Astrocyte (in vitro differentiated cells and primary cell): ENCODE data around the gene TUBA1C. TPM values are rescaled to one million over a fixed set of nuclear protein-coding genes. Genes with fewer than 3 reads are reported as not detected.

Experiments
- DNase-seq: peaks from one replicate; pipeline ENCODE4 v3.0.0-alpha.2; 2010; ENCODE audit warnings: low read depth
- FAIRE-seq: peaks from 2 replicates; lab custom pipeline; 2011; peaks lifted over from hg19 to GRCh38; lab: Jason Lieb, UNC
- H2AFZ ChIP-seq: 2 replicates; pipeline ENCODE4 v1.6.0; 2012; ENCODE audit warnings: low read depth, low read length, inconsistent platforms
- H3K27ac ChIP-seq: 2 replicates; pipeline ENCODE4 v1.5.1; 2011; ENCODE audit warnings: low read depth, low read length, inconsistent platforms
- H3K27me3 ChIP-seq: 2 replicates; pipeline ENCODE4 v1.6.0; 2011; ENCODE audit warnings: low read length, inconsistent platforms; ENCODE audit not compliant: insufficient read depth
- H3K36me3 ChIP-seq: 2 replicates; pipeline ENCODE4 v1.5.1; 2011; ENCODE audit warnings: low read length, inconsistent platforms; ENCODE audit not compliant: insufficient read depth
- H3K4me1 ChIP-seq: 2 replicates; pipeline ENCODE4 v1.5.1; 2011; ENCODE audit warnings: low read length, inconsistent platforms; ENCODE audit not compliant: insufficient read depth
- H3K4me2 ChIP-seq: 2 replicates; pipeline ENCODE4 v1.6.0; 2012; ENCODE audit warnings: low read length, inconsistent platforms
- H3K4me3 ChIP-seq: 2 replicates; pipeline ENCODE4 v1.5.1; 2011; ENCODE audit warnings: low read depth, mild to moderate bottlenecking, low read length, inconsistent platforms; ENCODE audit not compliant: insufficient read depth
- H3K79me2 ChIP-seq: 2 replicates; pipeline ENCODE4 v1.6.0; 2012; ENCODE audit warnings: mild to moderate bottlenecking, low read length, inconsistent platforms; ENCODE audit not compliant: insufficient read depth
- H3K9ac ChIP-seq: 2 replicates; pipeline ENCODE4 v1.6.0; 2012; ENCODE audit warnings: mild to moderate bottlenecking, low read length, inconsistent platforms
- H3K9me3 ChIP-seq: 2 replicates; pipeline ENCODE4 v1.5.1; 2012; ENCODE audit warnings: low read depth, mild to moderate bottlenecking, low read length, inconsistent platforms; ENCODE audit not compliant: insufficient read depth
- H4K20me1 ChIP-seq: 2 replicates; pipeline ENCODE4 v1.6.0; 2012; ENCODE audit warnings: low read length, inconsistent platforms; ENCODE audit not compliant: insufficient read depth
- H3K27ac Mint-ChIP-seq: one replicate; pipeline ENCODE4 v1.8.0; 2021; ENCODE audit warnings: mild to moderate bottlenecking, mixed read lengths; ENCODE audit not compliant: unreplicated experiment
- H3K27me3 Mint-ChIP-seq: one replicate; pipeline ENCODE4 v1.8.0; 2021; ENCODE audit warnings: low read depth, mixed read lengths; ENCODE audit not compliant: unreplicated experiment
- H3K36me3 Mint-ChIP-seq: one replicate; pipeline ENCODE4 v1.8.0; 2021; ENCODE audit warnings: low read depth, mixed read lengths; ENCODE audit not compliant: unreplicated experiment
- H3K4me1 Mint-ChIP-seq: one replicate; pipeline ENCODE4 v1.8.0; 2021; ENCODE audit warnings: low read depth, mixed read lengths; ENCODE audit not compliant: unreplicated experiment
- H3K4me3 Mint-ChIP-seq: one replicate; pipeline ENCODE4 v1.8.0; 2021; ENCODE audit warnings: mild to moderate bottlenecking, moderate library complexity, mixed read lengths; ENCODE audit not compliant: unreplicated experiment
- H3K9me3 Mint-ChIP-seq: one replicate; pipeline ENCODE4 v1.8.0; 2021; ENCODE audit warnings: mild to moderate bottlenecking, mixed read lengths; ENCODE audit not compliant: unreplicated experiment
- CTCF ChIP-seq: IDR thresholded peaks from 2 replicates; pipeline ENCODE4 v1.5.1; 2011; ENCODE audit warnings: low read depth, mild to moderate bottlenecking, inconsistent platforms, low read length, moderate library complexity; ENCODE audit not compliant: insufficient read depth
- EZH2 ChIP-seq: IDR thresholded peaks from 2 replicates; pipeline ENCODE4 v1.6.1; 2012; ENCODE audit warnings: mild to moderate bottlenecking, low read length, inconsistent platforms; ENCODE audit not compliant: insufficient read depth
- total RNA-seq: library from RNA; stranded (reverse); gene quantifications from 2 replicates; pipeline ENCODE4 v1.2.1, GENCODE V29; 2021

The TUBA1C gene
- total RNA-seq, 1 donor from 2014 or later, result 408 TPM

DNA sequence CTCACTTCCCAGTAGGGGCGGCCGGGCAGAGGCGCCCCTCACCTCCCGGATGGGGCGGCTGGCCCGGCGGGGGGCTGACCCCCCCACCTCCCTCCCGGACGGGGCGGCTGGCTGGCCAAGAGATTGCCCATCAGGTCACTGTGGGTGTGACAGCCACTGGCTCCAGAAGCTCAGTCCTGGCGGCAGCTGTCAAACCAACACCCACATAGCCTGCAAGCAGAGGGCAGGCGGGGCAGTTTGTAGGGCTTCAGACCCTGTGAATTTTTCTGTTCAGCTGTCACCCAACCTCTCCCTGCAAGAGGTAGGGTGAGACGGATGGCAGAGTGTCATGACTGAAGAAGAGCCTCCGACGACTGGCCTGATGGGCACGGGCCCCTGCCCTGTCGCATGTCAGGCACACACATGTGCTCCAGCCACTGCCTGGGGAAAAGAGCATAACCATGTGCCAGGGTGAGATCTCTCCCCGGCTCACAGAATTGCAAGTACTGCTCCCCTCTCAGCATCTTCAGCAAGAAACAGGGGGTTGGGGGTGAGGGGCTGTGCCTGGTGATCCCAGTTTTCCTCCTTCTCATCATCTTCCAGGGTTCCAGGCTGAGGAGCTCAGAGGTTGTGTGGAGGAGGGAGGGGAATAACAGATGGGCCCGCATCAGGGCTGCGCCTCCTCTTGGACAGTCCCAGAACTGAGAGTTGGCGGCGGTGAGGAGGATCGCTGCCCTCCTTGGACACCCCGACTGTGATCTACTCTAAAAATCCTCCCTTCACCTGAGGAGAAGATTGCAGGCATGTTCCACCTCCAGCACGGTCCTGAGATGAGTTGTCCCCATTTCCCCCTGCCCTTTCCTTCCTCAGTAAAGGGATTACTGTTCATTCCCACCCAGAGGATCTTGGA lies 18.9 kb downstream of the TUBA1C start:
- H3K4me3 Mint-ChIP-seq, result no peak overlapping the region
- H3K36me3 ChIP-seq, result no peaks in the 10 kb centered on the region
- H3K4me3 ChIP-seq, result no peak overlapping the region
- no peaks in the 10 kb centered on the region for H3K4me1 ChIP-seq
- no peak overlapping the region for H3K27ac Mint-ChIP-seq
- no peak for FAIRE-seq
- no peak overlapping the region for H3K9ac ChIP-seq
- H2AFZ ChIP-seq, result no peak overlapping the region
- TF ChIP-seq CTCF, result no peak
- H3K9me3 Mint-ChIP-seq, result no peaks in the 10 kb centered on the region
- H3K36me3 Mint-ChIP-seq, result no peaks in the 10 kb centered on the region
- no peaks in the 10 kb centered on the region for H4K20me1 ChIP-seq
- H3K9me3 ChIP-seq, result no peaks in the 10 kb centered on the region
- H3K27me3 ChIP-seq, result peaks cover 7% of the 10 kb centered on the region
- H3K27ac ChIP-seq, result no peak overlapping the region
- no peak for DNase-seq
- peaks cover 11% of the 10 kb centered on the region for H3K4me1 Mint-ChIP-seq
- peaks cover 10% of the 10 kb centered on the region for H3K27me3 Mint-ChIP-seq
- no peaks in the 10 kb centered on the region for H3K79me2 ChIP-seq
- H3K4me2 ChIP-seq, result no peak overlapping the region

GRCh38 chr12:49284672-49285071 lies 19.8 kb downstream of the TUBA1C start:
- Mint-ChIP-seq H3K9me3 (no peaks in the 10 kb centered on the region), H3K27me3 (peaks cover 14% of the 10 kb centered on the region), H3K4me1 (peaks cover 9% of the 10 kb centered on the region), H3K27ac (no peak overlapping the region), H3K4me3 (no peak overlapping the region), H3K36me3 (no peaks in the 10 kb centered on the region)
- TF ChIP-seq EZH2 (no peak), CTCF (no peak)
- no peak overlapping the region for H2AFZ ChIP-seq
- no peak overlapping the region for H3K4me3 ChIP-seq
- no peak for FAIRE-seq
- no peak for DNase-seq
- H3K4me2 ChIP-seq, result no peak overlapping the region
- H3K36me3 ChIP-seq, result no peaks in the 10 kb centered on the region
- H3K27me3 ChIP-seq, result peaks cover 7% of the 10 kb centered on the region
- no peak overlapping the region for H3K27ac ChIP-seq
- H4K20me1 ChIP-seq, result no peaks in the 10 kb centered on the region
- H3K4me1 ChIP-seq, result no peaks in the 10 kb centered on the region
- H3K9ac ChIP-seq, result no peak overlapping the region
- no peaks in the 10 kb centered on the region for H3K79me2 ChIP-seq
- no peaks in the 10 kb centered on the region for H3K9me3 ChIP-seq

- no peak overlapping the region for H3K27ac Mint-ChIP-seq
- no peak for FAIRE-seq
- no peak for DNase-seq
Measured at GRCh38 chr12:49287876-49288275, 23.0 kb downstream of the TUBA1C start.

More at GRCh38 chr12:49287876-49288275, 23.0 kb downstream of the TUBA1C start:
- Histone ChIP-seq H4K20me1 (no peaks in the 10 kb centered on the region), H3K4me3 (no peak overlapping the region), H3K4me1 (no peaks in the 10 kb centered on the region), H3K9me3 (no peaks in the 10 kb centered on the region), H3K9ac (no peak overlapping the region), H3K27me3 (peaks cover 9% of the 10 kb centered on the region), H3K27ac (no peak overlapping the region), H2AFZ (no peak overlapping the region), H3K4me2 (no peak overlapping the region), H3K79me2 (no peaks in the 10 kb centered on the region), H3K36me3 (no peaks in the 10 kb centered on the region)
- H3K9me3 Mint-ChIP-seq, result no peaks in the 10 kb centered on the region
- TF ChIP-seq CTCF (no peak), EZH2 (no peak)
- H3K4me3 Mint-ChIP-seq, result no peak overlapping the region
- H3K4me1 Mint-ChIP-seq, result no peaks in the 10 kb centered on the region
- no peaks in the 10 kb centered on the region for H3K36me3 Mint-ChIP-seq
- peaks cover 27% of the 10 kb centered on the region for H3K27me3 Mint-ChIP-seq
